GM21360 (cell line): ENCODE data around the gene AHCYL2.
"Not testable (repeated sequence)": the region's sequence is repeated elsewhere in the genome, so short reads cannot be mapped to it uniquely, and the experiment has no call there.

Experiments used
- ATAC-seq: cut with Tn5 transposase; IDR thresholded peaks from one replicate; pipeline ENCODE4 v1.9.1; 2021; ENCODE audit warnings: mild to moderate bottlenecking, moderate library complexity; ENCODE audit not compliant: unreplicated experiment

Gene AHCYL2

DNA sequence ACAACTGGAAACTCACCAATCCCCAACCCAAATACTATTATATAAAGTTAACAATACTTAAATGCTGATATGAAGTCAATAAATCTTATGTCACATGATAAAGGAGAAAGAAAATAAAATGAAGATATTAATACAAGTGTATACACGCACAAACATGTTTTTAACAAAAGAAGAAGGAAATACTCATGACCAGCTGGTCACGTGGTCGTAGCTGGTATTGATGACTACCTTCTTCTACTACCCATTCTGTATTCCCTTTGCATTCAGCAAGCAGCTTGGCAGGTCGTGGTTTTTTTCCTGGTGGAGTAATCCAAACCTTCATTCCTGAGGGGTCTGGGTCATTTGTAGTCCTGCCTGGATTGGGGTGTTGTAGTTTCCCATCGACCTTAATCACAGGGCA lies 219.9 kb downstream of the AHCYL2 start:
- ATAC-seq, result not testable (repeated sequence)

DNA sequence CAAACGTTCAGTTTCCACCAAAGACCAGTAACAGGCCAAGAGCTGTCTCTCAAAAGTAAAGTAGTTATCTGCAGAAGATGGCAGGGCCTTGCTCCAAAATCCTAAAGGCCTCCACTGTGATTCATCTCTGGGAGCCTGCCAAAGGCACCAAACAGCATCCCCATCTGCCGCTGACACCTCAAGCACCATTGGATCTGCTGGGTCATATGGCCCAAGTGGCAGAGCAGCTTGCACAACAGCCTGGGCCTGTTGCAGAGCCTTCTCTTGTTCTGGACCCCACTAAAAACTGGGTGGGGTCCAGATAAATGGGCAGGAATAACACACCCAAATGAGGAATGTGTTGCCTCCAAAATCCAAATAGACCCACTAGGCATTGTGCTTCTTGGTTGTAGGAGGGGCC lies 222.1 kb downstream of the AHCYL2 start:
- ATAC-seq, result not testable (repeated sequence)

DNA sequence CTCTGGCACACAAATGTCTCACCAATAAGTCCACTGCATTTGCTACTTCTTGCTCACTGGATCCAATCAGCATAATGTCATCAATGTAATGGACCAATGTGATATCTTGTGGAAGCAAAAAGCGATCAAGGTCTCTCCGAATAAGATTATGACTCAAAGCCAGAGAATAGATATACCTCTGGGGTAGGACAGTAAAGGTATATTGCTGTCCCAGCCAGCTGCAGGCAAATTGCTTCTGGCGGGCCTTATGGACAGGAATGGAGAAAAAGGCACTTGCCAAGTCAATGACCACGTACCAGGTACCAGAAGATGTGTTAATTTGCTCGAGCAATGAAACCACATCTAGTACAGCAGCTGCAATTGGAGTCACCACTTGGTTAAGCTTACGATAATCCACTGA lies 222.6 kb downstream of the AHCYL2 start:
- not testable (repeated sequence) for ATAC-seq

DNA sequence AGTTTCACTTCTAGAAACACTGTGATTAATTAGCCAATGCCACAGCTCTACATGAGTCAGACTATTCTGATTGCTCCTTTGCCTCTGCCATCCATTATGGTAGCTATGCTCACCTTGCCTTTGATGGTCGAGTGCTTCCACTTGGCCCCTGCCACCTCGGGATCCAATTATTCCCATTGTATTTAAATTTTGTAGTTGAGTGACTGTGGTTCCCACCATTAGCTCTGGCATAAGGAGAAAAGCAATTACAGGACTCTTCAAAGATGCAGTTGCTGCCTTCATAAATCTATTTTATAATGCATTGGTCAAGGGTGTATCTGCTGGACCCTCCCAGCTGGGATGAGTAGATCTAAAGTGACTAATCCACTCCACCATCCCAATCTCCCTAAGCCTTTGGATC lies 223.8 kb downstream of the AHCYL2 start:
- not testable (repeated sequence) for ATAC-seq

DNA sequence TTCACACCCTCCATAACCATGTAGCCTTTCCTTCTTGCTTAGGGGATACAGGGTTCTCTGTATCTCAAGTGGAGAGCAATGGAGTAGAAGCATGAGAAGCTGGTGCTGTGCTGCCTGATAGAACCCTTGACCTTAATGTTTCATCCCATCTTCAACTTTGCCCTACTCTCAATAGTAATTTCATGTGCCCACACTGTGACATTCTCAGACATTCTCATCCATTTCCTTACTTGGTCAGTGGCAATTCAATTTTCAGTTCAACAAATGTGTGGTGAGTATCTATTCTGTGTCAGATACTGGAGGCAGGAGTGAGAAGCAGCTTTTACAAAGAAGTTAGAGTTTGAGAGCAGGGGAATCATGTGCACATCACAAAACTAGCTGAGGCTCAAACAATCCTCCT lies 225.5 kb downstream of the AHCYL2 start:
- ATAC-seq, result no peak

DNA sequence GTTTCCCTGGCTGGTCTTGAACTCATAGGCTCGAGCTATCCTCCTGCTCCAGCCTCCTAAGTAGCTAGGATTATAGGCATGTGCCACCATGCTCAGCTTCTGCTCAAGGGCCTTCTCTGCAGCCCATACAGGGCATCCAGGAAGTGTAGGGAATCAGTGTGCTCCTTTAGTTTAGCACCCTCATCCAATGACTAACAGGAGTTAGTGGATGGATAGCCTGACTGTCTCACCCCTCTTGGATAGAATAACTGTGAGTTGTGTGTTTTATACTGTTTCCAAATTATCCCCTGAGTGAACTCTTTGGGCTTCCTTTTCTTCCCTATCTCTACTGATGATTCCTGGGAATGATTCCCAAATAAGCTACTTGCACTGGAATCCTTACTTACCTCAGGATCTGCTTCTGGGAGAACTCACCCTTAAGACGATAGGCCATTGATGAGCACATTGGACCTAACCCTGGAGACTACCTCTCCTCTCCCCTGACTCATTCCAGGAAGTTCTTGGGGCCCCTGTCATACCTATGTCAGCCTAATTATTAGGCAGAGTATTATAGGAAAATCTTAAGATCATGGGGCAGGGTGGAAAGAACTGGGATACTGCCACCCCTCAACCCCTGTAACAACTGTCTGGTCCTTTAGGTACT lies 227.9 kb downstream of the AHCYL2 start:
- no peak for ATAC-seq

DNA sequence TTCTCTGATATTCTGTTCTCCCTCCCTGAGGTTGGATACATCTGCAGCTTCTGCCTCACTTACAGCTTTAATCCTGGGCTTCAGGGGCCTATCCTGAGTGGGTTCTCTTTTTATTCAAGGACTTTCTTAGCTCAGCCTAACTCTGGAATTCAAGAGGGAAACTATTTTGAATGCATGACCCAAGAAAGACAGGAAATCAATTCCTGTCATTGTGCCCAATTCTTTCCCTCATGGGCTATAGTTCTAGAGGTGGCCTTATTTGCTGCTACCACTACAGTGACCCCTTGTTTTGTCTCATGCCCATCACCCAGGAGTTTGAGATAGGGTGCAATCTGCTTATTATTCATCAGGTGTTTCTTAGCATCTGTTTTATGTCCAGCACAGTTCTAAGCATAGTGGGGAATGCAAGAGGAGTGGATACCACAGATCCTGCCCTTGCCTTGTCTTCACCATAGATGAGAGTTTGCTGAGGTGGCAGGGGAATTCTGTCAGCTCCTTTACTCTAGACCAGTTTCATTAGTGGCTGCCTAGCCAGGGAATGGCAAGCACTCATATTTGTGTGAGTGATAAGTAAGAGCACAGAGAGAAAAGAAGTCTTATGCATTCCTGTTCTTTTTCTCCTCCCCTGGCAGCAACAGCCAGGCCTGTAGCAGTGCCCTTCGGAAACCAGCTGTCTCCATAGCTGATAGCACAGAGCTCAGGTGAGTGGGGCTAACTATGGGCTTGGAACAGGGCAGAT lies 228.8 kb downstream of the AHCYL2 start:
- ATAC-seq, result no peak

DNA sequence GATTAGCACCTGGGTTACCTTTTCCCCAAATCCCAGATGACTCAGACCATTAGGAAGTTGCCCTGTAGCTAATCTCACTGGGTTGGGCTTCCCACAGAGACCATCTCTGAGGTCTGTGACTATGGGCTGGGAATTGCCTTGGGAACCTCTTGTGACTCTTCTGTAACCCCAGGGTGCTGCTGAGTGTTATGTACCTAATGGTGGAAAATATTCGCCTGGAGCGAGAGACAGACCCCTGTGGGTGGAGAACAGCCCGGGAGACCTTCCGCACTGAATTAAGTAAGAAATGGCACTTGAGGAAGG lies 229.4 kb downstream of the AHCYL2 start:
- ATAC-seq, result no peak

DNA sequence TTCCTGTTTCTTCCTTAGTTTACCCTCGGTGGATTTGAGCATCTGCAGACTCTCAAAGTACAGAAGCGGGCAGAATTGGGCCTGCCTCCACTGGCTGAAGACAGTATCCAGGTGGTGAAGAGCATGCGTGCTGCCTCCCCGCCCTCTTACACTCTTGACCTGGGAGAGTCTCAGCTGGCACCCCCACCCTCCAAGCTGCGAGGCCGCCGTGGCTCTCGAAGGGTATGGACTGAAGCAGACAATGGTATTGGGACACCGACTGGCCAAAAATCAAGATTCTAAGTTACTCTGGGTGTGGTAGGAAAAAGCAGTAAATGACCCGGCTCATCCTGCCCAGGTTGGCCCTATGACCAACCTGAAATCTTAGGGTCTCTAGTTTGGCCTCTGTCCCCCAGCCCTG lies 231.6 kb downstream of the AHCYL2 start:
- ATAC-seq, result no peak

DNA sequence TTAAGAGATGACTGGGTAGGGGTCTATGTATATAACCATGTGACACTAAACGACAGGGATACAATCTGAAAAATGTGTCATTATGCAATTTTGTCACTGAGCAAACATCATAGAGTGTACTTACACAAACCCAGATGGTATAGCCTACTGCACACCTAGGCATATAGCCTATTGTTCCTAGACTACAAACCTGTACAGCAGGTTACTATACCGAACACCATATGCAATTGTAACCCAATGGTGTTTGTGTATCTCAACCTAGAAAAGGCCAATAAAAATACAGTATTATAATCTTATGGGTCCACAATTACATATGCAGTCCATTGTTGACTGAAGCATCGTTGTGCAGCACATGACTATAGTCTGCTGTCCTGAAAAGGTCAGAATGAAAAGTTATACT lies 232.3 kb downstream of the AHCYL2 start:
- ATAC-seq, result no peak

DNA sequence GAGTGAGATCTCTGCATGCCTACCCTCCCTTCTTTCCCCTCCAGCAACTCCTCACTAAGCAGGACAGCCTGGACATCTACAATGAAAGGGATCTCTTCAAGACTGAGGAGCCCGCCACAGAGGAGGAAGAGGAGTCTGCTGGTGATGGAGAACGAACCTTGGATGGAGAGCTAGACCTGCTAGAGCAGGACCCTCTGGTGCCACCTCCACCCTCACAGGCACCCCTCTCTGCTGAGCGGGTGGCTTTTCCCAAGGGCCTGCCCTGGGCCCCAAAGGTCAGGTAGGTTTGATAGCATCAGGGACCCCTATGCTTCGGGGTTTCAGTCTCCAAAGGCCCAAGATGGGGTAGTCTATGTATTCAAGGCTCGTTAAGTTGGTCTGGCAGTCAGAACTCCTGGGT lies 233.3 kb downstream of the AHCYL2 start:
- ATAC-seq, result no peak

DNA sequence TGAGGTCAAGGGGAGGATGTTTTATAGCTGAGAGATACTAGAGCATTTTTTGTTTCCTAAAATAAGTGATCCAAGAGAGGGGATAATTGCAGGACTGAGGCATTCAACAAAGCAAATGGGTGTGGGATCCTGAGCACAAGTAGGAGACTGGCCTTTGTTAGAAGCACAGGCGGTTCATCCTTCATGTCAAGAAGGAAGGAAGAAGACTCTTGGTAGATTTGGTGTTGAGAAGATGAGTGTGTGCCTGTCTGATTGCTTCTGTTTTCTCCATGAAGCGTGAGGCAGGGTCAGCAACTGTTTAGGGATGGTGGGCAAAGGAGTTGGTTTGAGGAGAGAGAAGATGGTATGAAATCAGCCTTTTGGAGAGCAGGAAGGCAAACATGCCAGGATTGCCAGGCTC lies 237.0 kb downstream of the AHCYL2 start:
- ATAC-seq, result no peak

DNA sequence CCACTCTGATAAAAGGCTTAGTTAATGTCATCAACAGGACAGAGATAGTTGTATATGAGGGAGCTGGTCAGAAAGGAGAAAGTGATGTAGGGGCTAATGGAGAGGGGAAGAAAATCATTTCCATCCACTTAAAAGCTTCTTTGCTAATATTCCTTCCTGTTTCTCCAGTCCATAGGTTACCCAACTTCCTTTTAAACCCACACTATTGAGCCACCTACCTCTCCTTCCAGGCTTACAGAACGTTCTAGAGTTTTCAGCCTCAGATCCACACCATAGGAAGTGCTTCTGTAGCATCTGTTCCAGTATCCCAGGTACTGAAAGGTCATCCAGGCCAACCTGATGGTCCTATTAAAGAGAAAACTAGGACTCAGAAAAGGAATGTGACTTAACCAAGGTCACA lies 237.6 kb downstream of the AHCYL2 start:
- ATAC-seq, result no peak

DNA sequence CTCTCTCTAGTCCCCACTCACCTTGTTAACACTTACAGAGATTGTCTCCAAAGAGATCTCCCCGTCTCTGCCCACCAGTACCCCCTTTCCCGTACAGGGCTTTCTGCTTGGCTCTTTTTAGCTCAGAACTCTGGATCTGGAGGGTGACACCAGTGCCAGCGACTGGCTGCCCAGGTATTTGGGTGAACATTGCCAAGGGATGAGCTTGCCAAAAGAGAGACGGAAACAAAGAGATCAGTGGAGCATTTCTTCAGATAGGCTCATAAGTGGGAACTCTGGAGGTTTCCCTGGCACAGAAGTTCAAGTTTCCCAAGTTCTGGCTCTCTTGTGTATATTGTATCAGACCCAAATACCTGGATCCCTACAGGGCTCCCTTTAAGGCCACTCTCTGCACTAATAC lies 239.4 kb downstream of the AHCYL2 start:
- ATAC-seq, result no peak

DNA sequence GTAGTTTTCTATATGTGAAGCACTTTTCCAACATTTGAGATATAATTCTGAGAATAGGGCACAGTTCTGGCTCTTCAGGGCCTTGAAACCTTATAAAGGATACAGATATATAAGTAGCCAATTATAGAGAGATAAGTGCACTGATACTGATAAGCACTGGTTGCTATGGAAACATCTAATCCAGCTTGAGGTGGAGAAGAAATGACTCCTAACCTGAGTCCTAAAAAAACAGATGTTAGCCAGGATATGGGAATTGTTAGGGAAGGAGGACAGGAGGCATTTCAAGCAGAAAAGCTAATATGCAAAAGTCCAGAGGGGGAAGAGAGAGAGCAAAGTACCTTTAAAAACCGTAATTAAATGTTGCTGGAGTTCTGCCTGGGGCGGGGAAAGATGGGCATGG lies 240.2 kb downstream of the AHCYL2 start:
- no peak for ATAC-seq

DNA sequence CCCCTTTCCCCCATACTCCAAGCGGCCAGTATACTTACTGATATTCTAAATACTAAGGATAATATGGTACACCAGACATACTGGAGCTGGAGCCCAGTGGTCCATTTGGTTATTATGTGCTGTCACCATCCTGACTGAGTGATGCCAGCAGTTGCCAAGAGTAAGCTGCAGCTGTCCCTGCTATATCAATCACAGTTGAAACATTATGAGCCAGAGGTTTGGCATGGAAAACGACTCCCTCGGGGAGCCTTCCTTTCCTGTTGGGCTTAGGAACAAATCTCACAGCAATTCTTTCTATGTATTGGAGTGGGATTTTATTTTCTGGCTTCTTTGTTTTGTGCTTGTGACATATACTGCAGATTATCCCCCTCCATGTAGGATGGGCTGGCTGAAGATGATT lies 242.0 kb downstream of the AHCYL2 start:
- ATAC-seq, result no peak

DNA sequence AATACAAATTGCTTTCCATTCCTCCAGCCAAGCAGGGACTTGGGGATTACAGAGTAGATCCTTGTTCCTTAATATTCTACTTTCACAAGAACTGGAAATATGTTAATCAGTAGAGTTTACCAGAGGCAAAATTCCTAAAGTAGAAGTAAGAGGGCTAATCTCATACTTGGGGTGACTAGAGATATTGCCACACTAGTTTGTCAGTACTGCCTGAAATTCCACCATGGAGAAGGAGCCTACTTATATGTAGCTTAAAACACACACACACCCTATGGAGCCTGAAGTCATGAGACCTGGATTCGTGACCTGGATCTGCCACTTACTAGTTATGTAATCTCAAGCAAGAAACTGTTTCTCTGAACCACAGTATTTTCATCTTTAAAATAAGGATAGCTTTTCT lies 243.3 kb downstream of the AHCYL2 start:
- ATAC-seq, result no peak

DNA sequence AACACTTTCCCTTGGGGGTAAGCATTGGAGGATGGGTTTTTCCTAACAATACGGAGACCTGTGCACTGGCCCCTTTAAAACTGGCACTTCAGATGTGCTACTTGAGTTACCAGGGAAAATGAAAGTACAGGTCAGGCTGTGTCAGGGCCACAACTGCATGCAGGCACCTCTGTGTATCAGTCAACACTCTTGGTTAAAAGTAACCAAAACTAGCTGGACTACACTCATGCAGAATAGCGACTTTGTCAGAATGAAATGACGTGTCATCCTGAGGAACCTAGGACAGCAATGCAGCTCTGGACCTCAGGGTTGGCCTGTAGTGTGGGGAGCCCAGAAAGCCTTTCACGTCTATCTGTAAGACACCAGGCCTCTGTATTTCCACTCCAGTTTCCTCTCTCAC lies 243.7 kb downstream of the AHCYL2 start:
- no peak for ATAC-seq

DNA sequence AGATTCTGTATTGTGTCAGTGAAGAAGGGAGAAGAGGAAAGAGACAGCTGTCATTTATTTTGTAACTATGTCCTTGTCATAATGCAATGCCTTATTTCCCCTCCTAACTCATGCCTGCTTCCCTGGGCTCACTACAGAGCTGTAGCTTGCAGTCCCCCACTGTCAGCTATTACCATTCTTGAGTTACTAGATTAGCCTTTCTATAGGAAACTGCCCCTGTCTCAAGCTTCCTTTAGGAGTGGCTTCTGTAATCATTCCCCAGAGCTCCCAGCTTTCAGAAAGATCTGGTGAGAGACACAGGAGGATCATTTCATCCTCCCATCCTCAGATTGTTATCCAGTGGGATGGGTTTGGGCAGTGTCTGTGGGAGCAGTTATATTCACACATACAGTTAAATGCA lies 245.1 kb downstream of the AHCYL2 start:
- ATAC-seq, result no peak

DNA sequence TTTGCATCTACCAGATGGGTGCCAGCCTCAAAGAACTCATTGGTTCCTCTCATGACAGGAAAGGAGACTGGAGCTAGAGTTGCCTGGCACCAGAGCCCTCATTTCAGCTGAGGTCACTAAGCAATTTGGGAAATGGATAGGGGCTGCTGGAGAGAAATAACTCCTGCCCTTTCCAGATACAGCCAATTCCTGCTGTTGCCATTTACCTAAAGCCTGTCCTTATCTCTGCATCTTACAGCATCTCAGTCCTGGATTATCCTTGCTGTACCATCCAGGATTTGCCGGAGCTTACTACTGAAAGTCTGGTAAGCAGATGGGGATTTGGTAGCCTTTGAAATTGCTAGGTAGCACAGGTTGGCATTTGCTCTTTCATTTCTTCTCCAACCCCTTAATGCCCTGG lies 245.6 kb downstream of the AHCYL2 start:
- no peak for ATAC-seq

DNA sequence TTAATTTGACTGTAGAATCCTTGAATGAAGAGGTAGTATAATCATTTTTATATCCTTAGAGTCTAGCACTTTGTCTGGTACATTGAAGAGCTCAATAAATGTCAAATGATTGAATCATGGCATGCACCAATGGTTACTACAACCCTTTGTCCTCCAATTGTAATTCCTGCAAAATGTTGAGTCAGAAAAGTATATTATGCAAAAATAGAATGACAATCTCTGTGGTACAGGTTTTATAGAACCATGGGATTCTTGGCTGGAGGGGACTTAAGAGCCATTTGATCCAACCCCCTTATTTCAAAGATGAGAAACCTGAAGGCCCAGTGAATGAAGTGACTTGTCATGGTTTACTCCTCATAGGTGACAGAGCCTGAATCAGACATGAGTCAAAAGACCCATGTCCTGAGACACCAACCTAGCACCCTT lies 246.6 kb downstream of the AHCYL2 start:
- ATAC-seq, result no peak

DNA sequence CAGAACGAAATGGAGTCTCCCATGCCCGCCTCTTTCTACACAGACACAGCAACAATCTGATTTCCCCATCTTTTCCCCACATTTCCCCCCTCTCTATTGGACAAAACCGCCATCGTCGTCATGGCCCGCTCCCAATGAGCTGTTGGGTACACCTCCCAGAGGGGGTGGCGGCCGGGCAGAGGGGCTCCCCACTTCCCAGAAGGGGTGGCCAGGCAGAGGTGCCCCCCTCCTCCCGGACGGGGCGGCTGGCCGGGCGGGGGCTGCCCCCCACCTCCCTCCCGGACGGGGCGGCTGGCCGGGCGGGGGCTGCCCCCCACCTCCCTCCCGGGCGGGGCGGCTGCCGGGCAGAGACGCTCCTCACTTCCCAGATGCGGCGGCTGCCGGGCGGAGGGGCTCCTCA lies 251.1 kb downstream of the AHCYL2 start:
- not testable (repeated sequence) for ATAC-seq

DNA sequence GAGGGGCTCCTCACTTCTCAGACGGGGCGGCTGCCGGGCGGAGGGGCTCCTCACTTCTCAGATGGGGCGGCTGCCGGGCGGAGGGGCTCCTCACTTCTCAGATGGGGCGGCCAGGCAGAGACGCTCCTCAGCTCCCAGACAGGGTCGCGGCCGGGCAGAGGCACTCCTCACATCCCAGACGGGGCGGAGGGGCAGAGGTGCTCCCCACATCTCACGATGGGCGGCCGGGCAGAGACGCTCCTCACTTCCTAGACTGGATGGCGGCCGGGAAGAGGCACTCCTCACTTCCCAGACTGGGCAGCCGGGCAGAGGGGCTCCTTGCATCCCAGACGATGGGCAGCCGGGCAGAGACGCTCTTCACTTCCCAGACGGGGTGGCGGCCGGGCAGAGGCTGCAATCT lies 251.6 kb downstream of the AHCYL2 start:
- not testable (repeated sequence) for ATAC-seq
